Right renal pelvis (tissue), 4 donors: Measurements from ENCODE around the gene CHST15. TPM values are rescaled to one million over a fixed set of nuclear protein-coding genes. Genes with fewer than 3 reads are reported as not detected.

Experiments used
- DNase-seq, 4 donors: peaks; one replicate each; pipeline ENCODE4 v3.0.0-alpha.2; 2013; ENCODE audit warnings: low read depth in 4 of 4, low spot score in 3 of 4, missing footprints in 1 of 4
- polyA plus RNA-seq, 4 donors: library from polyadenylated mRNA; unstranded; fragments of 120-200 nt; gene quantifications; one replicate each; pipeline ENCODE4 v1.2.1, GENCODE V29; 2013; ENCODE audit not compliant: insufficient read length in 4 of 4

Gene CHST15
- polyA plus RNA-seq, 4 donors, result 17.1 to 23.5 (median 20.9) TPM

GRCh38 chr10:123986736-123987135 lies 106.7 kb downstream of the CHST15 start:
- no peak for DNase-seq

GRCh38 chr10:123974406-123974805 lies 119.0 kb downstream of the CHST15 start:
- DNase-seq, result no peak

- DNase-seq, result no peak
Measured at GRCh38 chr10:123972481-123973401, 120.7 kb downstream of the CHST15 start.

GRCh38 chr10:123970927-123971286 lies 122.5 kb downstream of the CHST15 start:
- DNase-seq, result no peak

- DNase-seq, result no peak
Measured at GRCh38 chr10:123970207-123970926, 123.0 kb downstream of the CHST15 start.

- DNase-seq, result peak; percentile 25 to 49 (median 44)
Measured at GRCh38 chr10:123967626-123968243, 125.7 kb downstream of the CHST15 start.

GRCh38 chr10:123966896-123967231 lies 126.5 kb downstream of the CHST15 start:
- no peak for DNase-seq

GRCh38 chr10:123965973-123966895 lies 127.2 kb downstream of the CHST15 start:
- DNase-seq, result no peak

GRCh38 chr10:123964953-123965352 lies 128.4 kb downstream of the CHST15 start:
- no peak for DNase-seq

- DNase-seq, result no peak
Measured at GRCh38 chr10:123962756-123963530, 130.5 kb downstream of the CHST15 start.

GRCh38 chr10:123958241-123958640 lies 135.2 kb downstream of the CHST15 start:
- DNase-seq, result no peak

Other genes with a start within 250 kb of the CHST15 start
- 1 to 10 TPM; 4.6 to 6.7 (median 5.9) TPM for gene CPXM2, start 201.8 kb downstream of the CHST15 start, polyA plus RNA-seq